Measurements from ENCODE around the gene TNIP1.

TNIP1 gene

GRCh38 chr5:150989695-150990094, 91.1 kb downstream of the TNIP1 start:
- no peak for FAIRE-seq

- FAIRE-seq, result no peak
Observed at GRCh38 chr5:150987746-150988145, 93.1 kb downstream of the TNIP1 start.

All from islet of Langerhans (tissue), 1 donor.